HG03520 (cell line): Measurements from ENCODE around the gene LRRC31.

ENCODE experiments used
- ATAC-seq: cut with Tn5 transposase; IDR thresholded peaks from one replicate; pipeline ENCODE4 v1.9.1; 2021; ENCODE audit warnings: mild to moderate bottlenecking, moderate library complexity; ENCODE audit not compliant: unreplicated experiment

LRRC31 gene

GRCh38 chr3:169864270-169864669 lies 5.5 kb downstream of the LRRC31 start:
- no peak for ATAC-seq

- peak; percentile 54 for ATAC-seq
Measured at GRCh38 chr3:169863458-169863899, 6.3 kb downstream of the LRRC31 start.

- no peak for ATAC-seq
Measured at GRCh38 chr3:169861871-169862270, 7.9 kb downstream of the LRRC31 start.

- ATAC-seq, result no peak
Measured at GRCh38 chr3:169857811-169858210, 11.9 kb downstream of the LRRC31 start.

- no peak for ATAC-seq
Measured at GRCh38 chr3:169855514-169855913, 14.2 kb downstream of the LRRC31 start.

GRCh38 chr3:169850618-169851017 lies 19.1 kb downstream of the LRRC31 start:
- no peak for ATAC-seq

GRCh38 chr3:169848741-169849140 lies 21.0 kb downstream of the LRRC31 start:
- ATAC-seq, result no peak

GRCh38 chr3:169847896-169848295 lies 21.8 kb downstream of the LRRC31 start:
- ATAC-seq, result no peak

GRCh38 chr3:169846458-169847193 lies 23.1 kb downstream of the LRRC31 start:
- ATAC-seq, result peak; percentile 96

GRCh38 chr3:169842960-169843359 lies 26.8 kb downstream of the LRRC31 start:
- no peak for ATAC-seq

GRCh38 chr3:169841171-169841570 lies 28.6 kb downstream of the LRRC31 start:
- no peak for ATAC-seq

GRCh38 chr3:169838511-169839030 lies 31.2 kb downstream of the LRRC31 start:
- no peak for ATAC-seq

GRCh38 chr3:169836942-169837275 lies 32.8 kb downstream of the LRRC31 start:
- ATAC-seq, result no peak

- peak; percentile 82 for ATAC-seq
Measured at GRCh38 chr3:169836078-169836941, 33.4 kb downstream of the LRRC31 start.

- no peak for ATAC-seq
Measured at GRCh38 chr3:169835533-169835932, 34.2 kb downstream of the LRRC31 start.

- no peak for ATAC-seq
Measured at GRCh38 chr3:169827712-169828111, 42.0 kb downstream of the LRRC31 start.

GRCh38 chr3:169825316-169825715 lies 44.4 kb downstream of the LRRC31 start:
- ATAC-seq, result no peak

- no peak for ATAC-seq
Measured at GRCh38 chr3:169822983-169823382, 46.8 kb downstream of the LRRC31 start.

GRCh38 chr3:169822540-169822939 lies 47.2 kb downstream of the LRRC31 start:
- no peak for ATAC-seq

- no peak for ATAC-seq
Measured at GRCh38 chr3:169822091-169822490, 47.6 kb downstream of the LRRC31 start.

- no peak for ATAC-seq
Measured at GRCh38 chr3:169818316-169818715, 51.4 kb downstream of the LRRC31 start.

- no peak for ATAC-seq
Measured at GRCh38 chr3:169815590-169816150, 54.1 kb downstream of the LRRC31 start.
